Keratinocyte (primary cell): ENCODE results near the gene MTA1. TPM values are rescaled to one million over a fixed set of nuclear protein-coding genes. Genes with fewer than 3 reads are reported as not detected.

Source experiments
- DNase-seq: peaks from one replicate; pipeline ENCODE4 v3.0.0-alpha.2; 2011; ENCODE audit warnings: low read depth, missing footprints, low spot score
- FAIRE-seq: peaks from 2 replicates; lab custom pipeline; 2011; peaks lifted over from hg19 to GRCh38; lab: Jason Lieb, UNC
- H2AFZ ChIP-seq: 2 replicates; pipeline ENCODE4 v1.6.0; 2012; ENCODE audit warnings: low read length, control low read depth, inconsistent platforms; ENCODE audit not compliant: control insufficient read depth
- H3K27ac ChIP-seq: 2 replicates; pipeline ENCODE4 v1.5.1; 2011; ENCODE audit warnings: low read length; ENCODE audit not compliant: control insufficient read depth, insufficient read depth
- H3K27me3 ChIP-seq: 3 replicates; pipeline ENCODE4 v1.6.0; 2011; ENCODE audit warnings: low read length; ENCODE audit not compliant: control insufficient read depth, insufficient read depth; ENCODE audit errors: extremely low read depth
- H3K36me3 ChIP-seq, 2 experiments: 2 replicates in 1 of 2; 3 replicates in 1 of 2; pipeline ENCODE4 v1.5.1; 2011; ENCODE audit warnings: low read length in 2 of 2, mild to moderate bottlenecking in 1 of 2; ENCODE audit not compliant: control insufficient read depth in 2 of 2, insufficient read depth in 2 of 2; ENCODE audit errors: extremely low read depth in 1 of 2
- H3K4me1 ChIP-seq: 3 replicates; pipeline ENCODE4 v1.5.1; 2011; ENCODE audit warnings: low read length; ENCODE audit not compliant: control insufficient read depth, insufficient read depth; ENCODE audit errors: extremely low read depth
- H3K4me2 ChIP-seq: 3 replicates; pipeline ENCODE4 v1.6.0; 2011; ENCODE audit warnings: low read depth, low read length; ENCODE audit not compliant: control insufficient read depth, insufficient read depth; ENCODE audit errors: extremely low read depth
- H3K4me3 ChIP-seq, 3 experiments: fragments of 200-600 bp in 1 of 3; sonication (generic) in 1 of 3; 2 replicates in 2 of 3; 3 replicates in 1 of 3; pipeline ENCODE4 v1.5.1; 2011 to 2016; ENCODE audit warnings: low read length in 3 of 3, mild to moderate bottlenecking in 3 of 3, control low read depth in 2 of 3, inconsistent platforms in 1 of 3, low read depth in 1 of 3, mixed read lengths in 1 of 3, mixed run types in 1 of 3, moderate library complexity in 1 of 3; ENCODE audit not compliant: control insufficient read depth in 2 of 3, insufficient read depth in 2 of 3; ENCODE audit errors: extremely low read depth in 1 of 3
- H3K79me2 ChIP-seq: 2 replicates; pipeline ENCODE4 v1.6.0; 2012; ENCODE audit warnings: low read length; ENCODE audit not compliant: control insufficient read depth, insufficient read depth
- H3K9ac ChIP-seq: 3 replicates; pipeline ENCODE4 v1.6.0; 2011; ENCODE audit warnings: low read length; ENCODE audit not compliant: control insufficient read depth, insufficient read depth; ENCODE audit errors: extremely low read depth
- H3K9me1 ChIP-seq: 3 replicates; pipeline ENCODE4 v1.6.0; 2011; ENCODE audit warnings: low read length; ENCODE audit not compliant: control insufficient read depth, insufficient read depth; ENCODE audit errors: extremely low read depth
- H3K9me3 ChIP-seq: 2 replicates; pipeline ENCODE4 v1.5.1; 2012; ENCODE audit warnings: low read depth, low read length; ENCODE audit not compliant: control insufficient read depth
- H4K20me1 ChIP-seq: 3 replicates; pipeline ENCODE4 v1.6.0; 2011; ENCODE audit warnings: low read length; ENCODE audit not compliant: control insufficient read depth, insufficient read depth; ENCODE audit errors: extremely low read depth
- EZH2 ChIP-seq: IDR thresholded peaks from one replicate; pipeline ENCODE4 v1.6.1; 2012; ENCODE audit warnings: inconsistent platforms, mild to moderate bottlenecking, low read length, moderate library complexity
- dilution Hi-C: fragments of 300-500 bp; cut with MboI; formaldehyde crosslinking; loops from one replicate; pipeline ENCODE4 v1.7.0; 2020; ENCODE audit warnings: low sequenced_read_pairs; ENCODE audit not compliant: extremely low pct_ligation_motif_present
- polyA plus RNA-seq, 5 experiments: library from polyadenylated mRNA; depleted of rRNA in 3 of 5; stranded (reverse) in 3 of 5; stranded (forward) in 1 of 5; unstranded in 1 of 5; fragments of >200 nt; gene quantifications; 1 replicate in 1 of 5; 2 replicates in 3 of 5; 3 replicates in 1 of 5; pipeline versions ENCODE4 v1.2.1 to v1.2.3, GENCODE V29; 2011 to 2012; ENCODE audit warnings: missing spikeins in 2 of 5, low read depth in 1 of 5, low replicate concordance in 1 of 5
- TF ChIP-seq, protein P1 (sequence below), 3 experiments: IDR thresholded peaks in 1 of 3; conservative IDR thresholded peaks in 1 of 3; optimal IDR thresholded peaks in 1 of 3; 2 replicates in 2 of 3; 3 replicates in 1 of 3; pipeline versions ENCODE3 to v1.5.1; 2011; ENCODE audit warnings: low read length in 3 of 3, mild to moderate bottlenecking in 3 of 3, moderate library complexity in 2 of 3, control low read depth in 1 of 3, inconsistent platforms in 1 of 3; ENCODE audit not compliant: insufficient read depth in 2 of 3; ENCODE audit errors: extremely low read depth in 1 of 3

Gene MTA1
- polyA plus RNA-seq, 1 donor (not counting 4 experiments of a cell fraction or from before 2014, with no cell fraction given), result 33.6 TPM

DNA sequence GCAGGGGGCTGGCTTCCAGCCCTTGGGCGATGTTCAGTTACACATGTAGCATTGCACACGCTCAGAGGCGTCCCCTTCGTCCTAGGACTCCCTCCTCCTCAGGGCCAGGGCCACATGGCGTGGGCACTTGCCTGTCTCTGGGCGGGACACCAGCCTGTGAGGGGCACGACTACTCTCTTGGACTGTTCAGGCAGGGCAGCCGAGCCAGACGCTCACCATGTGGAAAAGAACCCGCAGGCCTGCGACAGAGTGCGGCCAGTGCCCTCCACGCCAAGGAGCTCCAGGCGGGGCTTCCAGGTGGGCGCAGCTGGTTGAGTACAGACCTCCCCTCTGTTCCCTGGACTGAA is 20.9 kb downstream of the MTA1 start:
- H2AFZ ChIP-seq, result no peak overlapping the region
- no peak overlapping the region for H3K4me2 ChIP-seq
- H3K27me3 ChIP-seq, result no peaks in the 10 kb centered on the region
- H4K20me1 ChIP-seq, result peaks cover 33% of the 10 kb centered on the region
- FAIRE-seq (no peak), DNase-seq (no peak)
- no peaks in the 10 kb centered on the region for H3K9me3 ChIP-seq
- dilution Hi-C loops, result no loop called here
- peaks cover 47% of the 10 kb centered on the region for H3K79me2 ChIP-seq
- no peaks in the 10 kb centered on the region for H3K9me1 ChIP-seq
- no peaks in the 10 kb centered on the region for H3K4me1 ChIP-seq
- H3K36me3 ChIP-seq, result peaks cover 9 to 27% of the 10 kb centered on the region in 2 experiments
- H3K4me3 ChIP-seq, result no peak overlapping the region
- no peak overlapping the region for H3K27ac ChIP-seq
- H3K9ac ChIP-seq, result no peak overlapping the region
- TF ChIP-seq, protein P1, sequence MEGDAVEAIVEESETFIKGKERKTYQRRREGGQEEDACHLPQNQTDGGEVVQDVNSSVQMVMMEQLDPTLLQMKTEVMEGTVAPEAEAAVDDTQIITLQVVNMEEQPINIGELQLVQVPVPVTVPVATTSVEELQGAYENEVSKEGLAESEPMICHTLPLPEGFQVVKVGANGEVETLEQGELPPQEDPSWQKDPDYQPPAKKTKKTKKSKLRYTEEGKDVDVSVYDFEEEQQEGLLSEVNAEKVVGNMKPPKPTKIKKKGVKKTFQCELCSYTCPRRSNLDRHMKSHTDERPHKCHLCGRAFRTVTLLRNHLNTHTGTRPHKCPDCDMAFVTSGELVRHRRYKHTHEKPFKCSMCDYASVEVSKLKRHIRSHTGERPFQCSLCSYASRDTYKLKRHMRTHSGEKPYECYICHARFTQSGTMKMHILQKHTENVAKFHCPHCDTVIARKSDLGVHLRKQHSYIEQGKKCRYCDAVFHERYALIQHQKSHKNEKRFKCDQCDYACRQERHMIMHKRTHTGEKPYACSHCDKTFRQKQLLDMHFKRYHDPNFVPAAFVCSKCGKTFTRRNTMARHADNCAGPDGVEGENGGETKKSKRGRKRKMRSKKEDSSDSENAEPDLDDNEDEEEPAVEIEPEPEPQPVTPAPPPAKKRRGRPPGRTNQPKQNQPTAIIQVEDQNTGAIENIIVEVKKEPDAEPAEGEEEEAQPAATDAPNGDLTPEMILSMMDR (optimal IDR thresholded peaks at IDR 0.05 in 1 of 3, IDR thresholded peaks at IDR 0.05 in 1 of 3, conservative IDR thresholded peaks at IDR 0.05 in 1 of 3; ENCODE audit: extremely low read depth in 1 of 3, insufficient read depth in 2 of 3, low read length in 3 of 3), result no peak
- TF ChIP-seq EZH2, result no peak

DNA sequence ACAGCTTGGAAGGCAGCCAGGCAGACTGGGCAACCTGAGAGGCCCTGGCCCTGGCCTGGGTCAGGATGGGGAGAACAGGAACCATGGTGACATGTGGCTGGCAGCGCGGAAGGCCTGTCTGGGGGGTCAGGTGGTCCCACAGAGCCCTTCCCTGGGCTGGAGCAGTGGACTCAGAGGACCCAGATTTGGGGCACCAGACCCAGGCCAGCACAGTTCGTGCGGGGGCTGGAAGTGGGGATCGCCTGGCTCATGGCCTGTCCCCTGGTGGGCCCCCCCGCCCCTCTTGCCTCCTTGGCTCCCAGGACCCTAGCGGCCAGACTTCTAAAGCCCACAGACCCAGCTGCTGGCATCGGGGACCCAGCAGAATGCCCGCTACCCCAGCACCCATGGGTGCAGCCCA is 21.4 kb downstream of the MTA1 start:
- DNase-seq (no peak), FAIRE-seq (no peak)
- Histone ChIP-seq H4K20me1 (peaks cover 31% of the 10 kb centered on the region), H3K4me1 (no peaks in the 10 kb centered on the region), H2AFZ (no peak overlapping the region), H3K9me1 (no peaks in the 10 kb centered on the region), H3K9ac (no peak overlapping the region), H3K9me3 (no peaks in the 10 kb centered on the region), H3K27me3 (no peaks in the 10 kb centered on the region), H3K27ac (no peak overlapping the region), H3K4me3 (no peak overlapping the region), H3K36me3 (peaks cover 13 to 30% of the 10 kb centered on the region in 2 experiments), H3K79me2 (peaks cover 44% of the 10 kb centered on the region), H3K4me2 (no peak overlapping the region)
- TF ChIP-seq, protein P1 (optimal IDR thresholded peaks at IDR 0.05 in 1 of 3, IDR thresholded peaks at IDR 0.05 in 1 of 3, conservative IDR thresholded peaks at IDR 0.05 in 1 of 3; ENCODE audit: extremely low read depth in 1 of 3, insufficient read depth in 2 of 3, low read length in 3 of 3), result no peak
- no peak for TF ChIP-seq EZH2
- dilution Hi-C loops, result no loop called here
